Measurements from ENCODE around the gene CCDC60.
"Not testable (repeated sequence)": the region's sequence is repeated elsewhere in the genome, so short reads cannot be mapped to it uniquely, and the experiment has no call there.

The CCDC60 gene

GRCh38 chr12:119338593-119339363 lies 4.2 kb downstream of the CCDC60 start:
- DNase-seq = no peak

- no peak for DNase-seq
Observed at GRCh38 chr12:119340578-119340977, 6.0 kb downstream of the CCDC60 start.

GRCh38 chr12:119341020-119341419 lies 6.5 kb downstream of the CCDC60 start:
- DNase-seq = no peak

DNA sequence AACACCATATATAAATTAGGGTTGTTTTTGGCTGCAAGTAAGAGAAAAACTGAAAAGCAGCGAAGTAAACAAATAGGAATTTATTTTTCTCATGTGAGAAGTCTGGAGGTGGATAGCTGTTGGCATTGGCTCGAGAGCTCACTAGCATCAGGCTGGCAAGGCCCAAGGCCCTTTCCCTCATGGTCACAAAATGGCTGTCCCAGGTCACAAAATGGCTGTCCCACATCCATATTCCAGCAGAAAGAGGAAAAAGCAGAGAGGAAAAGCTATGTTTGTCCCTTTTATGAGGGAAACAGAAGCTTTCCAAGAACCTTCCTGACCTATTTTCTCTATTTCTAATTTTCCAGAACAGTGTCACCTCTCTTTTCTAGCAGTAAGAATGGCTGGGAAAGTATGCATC lies 7.5 kb downstream of the CCDC60 start:
- no peak for DNase-seq

DNA sequence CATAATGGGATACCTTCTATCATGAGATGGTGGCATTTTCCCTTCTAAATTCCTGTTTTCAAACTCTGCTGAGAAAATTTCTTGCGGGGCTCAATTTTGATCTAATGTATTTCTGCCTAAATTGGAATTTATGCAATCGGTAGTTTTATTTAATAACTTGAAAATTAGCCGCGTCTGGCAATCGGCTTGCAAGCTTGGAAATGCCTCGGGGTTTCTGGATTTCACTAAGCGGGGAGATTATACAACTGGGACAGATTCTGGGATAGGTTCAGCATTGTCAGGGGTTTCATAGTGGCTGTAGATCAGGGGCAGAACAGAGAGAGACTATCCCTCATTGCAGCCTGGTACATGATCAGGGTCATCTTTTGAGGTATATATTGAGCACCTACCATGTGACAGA lies 8.6 kb downstream of the CCDC60 start:
- no peak for DNase-seq

DNA sequence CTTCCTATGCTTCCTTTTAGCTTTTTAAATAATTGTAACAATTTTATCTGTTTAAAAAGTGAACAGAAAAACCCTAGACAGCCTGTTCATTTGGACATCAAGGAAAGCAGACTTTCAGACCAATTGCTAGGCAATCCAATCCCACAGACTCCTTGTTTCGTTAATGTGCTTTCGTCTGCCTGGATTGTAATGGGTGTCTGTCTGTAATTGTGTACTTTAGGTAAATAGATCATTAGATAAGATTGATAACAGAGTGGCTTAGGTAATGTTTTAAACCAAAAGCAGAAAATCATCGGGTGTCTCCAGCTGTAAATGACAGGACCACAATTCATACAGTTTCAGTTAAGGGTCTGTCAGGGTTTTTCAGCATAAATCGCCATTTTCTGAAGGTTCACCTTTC lies 19.6 kb downstream of the CCDC60 start:
- DNase-seq = no peak

GRCh38 chr12:119360366-119360765 lies 25.8 kb downstream of the CCDC60 start:
- DNase-seq = not testable (repeated sequence)

GRCh38 chr12:119363037-119363436 lies 28.5 kb downstream of the CCDC60 start:
- no peak for DNase-seq

DNA sequence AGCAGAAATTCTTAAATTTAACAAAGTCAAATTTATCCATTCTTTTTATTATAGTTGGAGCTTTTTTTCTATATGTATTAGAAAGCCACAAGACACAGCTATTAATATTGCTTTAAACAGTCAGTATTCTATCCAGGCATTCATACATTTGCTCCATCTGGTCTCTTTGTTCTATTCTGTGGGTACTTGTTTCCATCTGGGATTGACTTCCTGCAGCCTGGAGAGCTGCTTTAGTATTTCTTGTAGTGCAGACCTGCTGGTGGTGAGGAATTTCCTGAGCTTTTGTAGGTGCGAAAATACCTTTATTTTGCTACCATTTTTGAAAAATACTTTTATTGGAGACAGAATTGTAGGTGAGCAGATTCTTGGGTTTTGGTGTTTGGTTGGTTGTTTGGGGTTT lies 29.0 kb downstream of the CCDC60 start:
- DNase-seq = no peak

DNA sequence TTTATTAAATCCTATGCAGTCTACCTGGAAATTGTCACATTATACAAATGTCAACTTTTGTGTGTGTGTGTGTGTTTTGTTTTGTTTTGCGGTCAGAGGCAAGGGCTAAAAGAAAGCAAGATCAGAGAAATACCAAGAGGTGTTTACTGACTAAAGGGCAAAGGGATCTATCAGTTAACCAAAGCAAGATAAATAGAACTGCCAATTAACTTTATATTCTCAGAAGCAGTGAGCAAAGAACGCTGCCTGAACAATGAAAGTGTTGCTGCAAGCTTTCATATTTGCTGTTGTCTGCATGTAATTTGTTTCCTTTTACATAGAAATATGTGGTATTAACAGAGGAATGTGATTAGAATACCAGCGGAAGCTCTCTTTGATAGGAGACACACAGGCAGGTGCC lies 30.9 kb downstream of the CCDC60 start:
- DNase-seq = no peak

GRCh38 chr12:119366007-119366406 lies 31.5 kb downstream of the CCDC60 start:
- no peak for DNase-seq

DNA sequence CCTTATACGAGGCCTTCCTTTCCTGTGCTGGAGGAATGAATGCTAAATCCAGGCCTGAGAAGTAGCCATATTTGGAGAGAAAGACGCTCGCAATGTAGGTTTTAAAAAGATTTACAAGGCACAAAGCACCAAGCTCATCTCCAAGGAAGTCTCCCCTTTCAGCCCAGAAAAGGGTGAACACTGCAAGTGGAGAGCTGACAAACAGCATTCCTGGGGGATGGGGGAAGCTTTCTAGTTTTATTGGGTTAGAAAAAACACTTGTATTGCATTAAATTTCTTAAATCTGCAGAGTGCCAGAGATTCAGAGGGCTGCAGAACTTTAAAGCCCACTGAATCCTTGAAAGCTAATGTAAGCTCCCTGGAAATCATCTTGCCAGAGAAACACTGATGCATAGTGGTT lies 34.6 kb downstream of the CCDC60 start:
- no peak for DNase-seq

- no peak for DNase-seq
Observed at GRCh38 chr12:119369907-119370546, 35.5 kb downstream of the CCDC60 start.

GRCh38 chr12:119372540-119372939 lies 38.0 kb downstream of the CCDC60 start:
- no peak for DNase-seq

DNA sequence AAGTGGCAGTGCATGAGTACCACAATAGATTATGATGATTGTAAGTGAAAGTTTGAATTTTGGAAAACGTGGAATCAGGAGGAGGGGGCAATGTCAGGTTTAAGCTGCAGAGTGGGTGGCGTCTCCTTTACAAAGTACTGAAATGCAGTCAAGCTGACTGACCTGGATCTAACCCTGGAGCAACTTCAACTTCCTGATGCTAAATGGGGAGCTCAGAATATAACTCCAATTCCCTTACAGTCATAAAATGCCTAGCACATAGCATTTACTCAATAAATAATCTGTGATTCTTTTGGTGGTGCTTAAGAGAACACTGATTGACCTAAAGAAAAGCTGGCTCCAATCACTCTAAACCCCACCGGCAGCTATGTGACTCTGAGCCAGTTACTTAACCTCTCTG lies 38.5 kb downstream of the CCDC60 start:
- DNase-seq = no peak

- no peak for DNase-seq
Observed at GRCh38 chr12:119373666-119374065, 39.1 kb downstream of the CCDC60 start.

DNA sequence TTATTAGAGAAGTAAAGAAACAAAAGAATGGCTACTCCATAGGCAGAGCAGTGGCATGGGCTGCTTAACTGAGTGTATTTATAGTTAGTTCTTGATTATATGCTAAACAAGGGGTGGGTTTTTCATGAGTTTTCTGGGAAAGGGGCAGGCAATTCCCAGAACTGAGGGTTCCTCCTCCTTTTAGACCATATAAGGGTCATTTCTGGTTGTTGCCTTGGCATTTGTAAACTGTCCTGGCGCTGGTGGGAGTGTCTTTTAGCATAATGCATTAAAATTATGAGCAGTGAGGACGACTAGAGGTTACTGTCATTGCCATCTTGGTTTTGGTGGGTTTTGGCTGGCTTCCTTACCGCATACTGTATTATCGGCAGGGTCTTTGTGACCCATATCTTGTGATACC lies 40.1 kb downstream of the CCDC60 start:
- no peak for DNase-seq

DNA sequence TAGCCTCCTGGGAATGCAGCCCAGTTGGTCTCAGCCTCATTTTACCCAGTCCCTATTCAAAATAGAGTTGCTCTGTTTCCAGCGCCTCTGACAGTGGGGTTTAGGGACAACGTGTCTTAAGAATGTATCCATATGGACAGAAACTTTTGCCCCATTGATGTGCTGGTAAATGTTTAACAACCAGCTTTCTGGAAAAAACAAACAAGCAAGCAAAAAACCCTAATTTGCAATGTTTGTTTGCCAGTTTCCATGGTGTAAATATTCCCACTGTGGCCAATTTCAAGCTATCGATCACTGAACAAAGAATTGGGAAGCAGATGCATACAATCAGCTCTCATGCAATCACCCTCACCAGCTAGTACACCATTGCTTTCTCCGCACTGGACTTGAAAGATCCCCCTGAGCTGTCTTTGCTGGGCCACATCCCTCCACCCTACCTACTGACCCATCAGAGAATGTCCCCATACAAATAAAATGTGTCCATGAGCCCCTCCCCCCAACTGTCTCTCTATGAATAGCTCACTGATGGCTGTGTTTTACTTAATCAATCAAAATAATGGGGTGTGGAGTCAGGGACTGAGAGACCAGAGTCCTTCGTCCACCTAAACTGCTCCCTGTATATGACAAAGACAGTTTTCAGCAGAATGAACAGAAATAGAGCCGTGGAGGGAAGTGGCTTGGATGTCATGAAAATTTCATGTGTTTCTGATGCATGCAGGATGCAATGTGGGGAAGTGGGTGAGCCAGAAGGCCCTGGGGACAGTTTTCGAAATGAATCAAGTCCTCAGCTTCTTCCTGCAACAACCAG lies 40.8 kb downstream of the CCDC60 start:
- no peak for DNase-seq

- no peak for DNase-seq
Observed at GRCh38 chr12:119375883-119376190, 41.3 kb downstream of the CCDC60 start.

DNA sequence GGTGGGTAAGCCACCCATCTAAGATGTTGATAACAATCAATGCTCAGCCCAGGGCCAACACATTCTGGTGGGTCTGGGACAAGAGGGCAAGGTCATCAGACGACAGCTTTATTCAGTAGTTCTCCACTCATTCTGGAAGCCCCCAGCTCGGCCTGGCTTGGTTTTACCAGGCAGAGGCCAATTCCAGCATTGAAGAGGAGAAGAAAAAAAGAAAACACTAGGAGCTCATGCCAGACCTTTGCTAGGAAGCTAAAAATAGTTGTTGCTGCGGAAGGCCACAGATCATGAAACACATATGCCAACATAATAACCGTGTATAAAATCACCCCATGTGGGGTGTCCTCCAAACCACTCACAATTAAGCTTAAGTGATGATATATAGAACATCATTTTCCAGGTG lies 44.4 kb downstream of the CCDC60 start:
- DNase-seq = no peak

DNA sequence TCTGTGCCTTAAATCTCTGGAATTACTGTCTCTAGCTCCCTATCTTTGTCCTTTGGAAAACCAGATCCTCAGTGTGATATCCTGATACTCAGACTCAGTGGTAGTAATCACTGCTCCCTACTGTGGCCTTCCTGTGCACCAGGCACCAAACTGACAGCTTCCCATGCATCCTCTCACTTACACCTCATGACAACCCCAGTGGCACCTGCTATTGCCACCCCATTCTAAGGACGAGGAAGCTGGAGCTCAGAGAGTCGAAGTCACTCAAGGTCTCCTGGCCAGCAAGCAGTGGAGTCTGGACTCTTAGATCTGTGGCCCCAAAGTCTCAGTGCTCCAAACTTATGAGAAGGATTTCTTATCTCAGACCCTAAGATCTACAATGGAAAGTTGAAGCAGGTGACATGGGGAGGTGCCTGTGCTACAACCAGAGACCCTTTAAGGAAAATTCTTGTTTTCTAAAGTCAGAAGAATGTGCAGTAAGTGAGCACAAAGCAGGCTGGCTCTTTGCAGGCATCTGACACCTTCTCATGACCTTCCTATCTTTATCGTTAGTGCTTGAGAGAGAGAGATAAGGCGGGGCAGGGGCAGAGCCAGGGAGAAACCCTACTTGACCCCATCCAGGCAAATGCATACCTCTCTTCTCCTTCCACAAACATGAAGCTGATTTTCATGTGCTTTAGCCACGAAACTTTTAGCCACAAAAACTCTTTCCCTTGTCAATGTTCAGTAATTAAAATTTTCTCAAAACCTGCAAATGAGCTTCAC lies 47.1 kb downstream of the CCDC60 start:
- no peak for DNase-seq

DNA sequence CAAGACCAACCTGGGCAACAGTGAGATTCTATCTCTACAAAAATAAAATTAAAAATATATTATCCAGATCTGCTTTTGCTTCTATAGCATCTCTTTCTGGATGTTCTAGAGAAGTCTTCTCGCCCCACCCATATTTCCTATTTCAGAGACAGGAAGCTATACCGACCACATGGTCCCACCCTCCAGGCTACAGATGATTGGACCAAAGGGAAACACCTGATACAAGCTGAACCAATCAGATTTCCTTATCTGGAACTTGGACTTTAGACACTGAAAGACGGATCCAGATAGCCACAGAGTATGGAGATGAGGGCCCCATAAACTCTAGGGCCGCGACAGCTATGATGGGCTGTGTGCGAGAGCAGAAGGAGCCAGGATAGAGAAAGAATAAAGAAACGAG lies 48.7 kb downstream of the CCDC60 start:
- no peak for DNase-seq

- DNase-seq = no peak
Observed at GRCh38 chr12:119384340-119384739, 49.8 kb downstream of the CCDC60 start.
